Osteocyte (in vitro differentiated cells): ENCODE data around the gene MED16. TPM values are rescaled to one million over a fixed set of nuclear protein-coding genes. Genes with fewer than 3 reads are reported as not detected.

Source experiments
- DNase-seq: peaks from one replicate; pipeline ENCODE4 v3.0.0; 2021; ENCODE audit warnings: mixed read lengths; ENCODE audit not compliant: unreplicated experiment; ENCODE audit errors: extremely low spot score
- H3K27ac Mint-ChIP-seq: one replicate; pipeline ENCODE4 v1.8.0; 2021; ENCODE audit warnings: mild to moderate bottlenecking, mixed read lengths; ENCODE audit not compliant: unreplicated experiment
- H3K27me3 Mint-ChIP-seq: one replicate; pipeline ENCODE4 v1.8.0; 2021; ENCODE audit warnings: mixed read lengths; ENCODE audit not compliant: unreplicated experiment
- H3K36me3 Mint-ChIP-seq: one replicate; pipeline ENCODE4 v1.8.0; 2021; ENCODE audit warnings: mixed read lengths; ENCODE audit not compliant: unreplicated experiment
- H3K4me1 Mint-ChIP-seq: one replicate; pipeline ENCODE4 v1.8.0; 2021; ENCODE audit warnings: mixed read lengths; ENCODE audit not compliant: unreplicated experiment
- H3K4me3 Mint-ChIP-seq: one replicate; pipeline ENCODE4 v1.8.0; 2021; ENCODE audit warnings: mild to moderate bottlenecking, moderate library complexity, mixed read lengths; ENCODE audit not compliant: unreplicated experiment
- H3K9me3 Mint-ChIP-seq: one replicate; pipeline ENCODE4 v1.8.0; 2021; ENCODE audit warnings: mixed read lengths; ENCODE audit not compliant: unreplicated experiment
- total RNA-seq: library from RNA; stranded (reverse); gene quantifications from 2 replicates; pipeline ENCODE4 v1.2.1, GENCODE V29; 2021
- TF ChIP-seq, protein P1 (sequence below): fragments of 200-600 bp; sonication (generic); IDR thresholded peaks from 2 replicates; pipeline ENCODE4 v1.5.0; 2021; ENCODE audit warnings: antibody characterized with exemption, mild to moderate bottlenecking, moderate library complexity

Gene MED16
- total RNA-seq, 1 donor from 2014 or later, result 72.3 TPM

DNA sequence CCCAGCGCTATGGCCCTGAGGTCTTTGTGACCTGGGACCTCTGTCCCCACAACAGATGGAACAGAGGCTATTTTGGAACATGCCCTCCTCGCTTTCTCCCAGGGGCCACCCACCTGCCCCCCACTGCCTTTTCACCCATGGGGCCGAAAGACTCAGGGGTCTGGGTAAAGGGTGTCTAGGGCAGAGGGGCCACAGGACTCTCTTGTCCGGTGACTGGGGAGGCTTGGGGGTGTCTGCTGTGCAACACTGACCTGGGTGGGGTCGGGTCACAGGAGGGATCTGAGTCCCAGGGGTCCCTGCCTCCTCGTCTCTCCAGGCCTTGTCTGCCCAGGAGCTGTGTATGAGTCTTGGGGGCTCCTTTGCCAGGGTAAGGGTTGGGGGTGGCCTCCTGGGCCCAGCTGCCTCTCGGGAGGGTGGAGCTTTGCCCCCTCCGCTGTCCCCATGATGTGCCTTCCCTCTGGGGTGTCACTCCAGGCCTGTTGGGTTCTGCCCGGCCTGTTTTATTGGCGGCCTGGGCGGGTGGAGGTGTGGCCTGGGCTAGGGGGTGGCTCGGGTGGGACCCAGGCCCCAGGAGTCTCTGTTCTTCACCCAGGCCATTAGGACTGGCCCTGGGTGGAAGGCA is 34.9 kb upstream of the MED16 start:
- Mint-ChIP-seq H3K9me3 (no peaks in the 10 kb centered on the region), H3K27ac (no peak overlapping the region), H3K27me3 (no peaks in the 10 kb centered on the region), H3K4me3 (peak overlapping the region; percentile 81), H3K36me3 (peaks cover 7% of the 10 kb centered on the region), H3K4me1 (peaks cover 22% of the 10 kb centered on the region)
- TF ChIP-seq, protein P1, sequence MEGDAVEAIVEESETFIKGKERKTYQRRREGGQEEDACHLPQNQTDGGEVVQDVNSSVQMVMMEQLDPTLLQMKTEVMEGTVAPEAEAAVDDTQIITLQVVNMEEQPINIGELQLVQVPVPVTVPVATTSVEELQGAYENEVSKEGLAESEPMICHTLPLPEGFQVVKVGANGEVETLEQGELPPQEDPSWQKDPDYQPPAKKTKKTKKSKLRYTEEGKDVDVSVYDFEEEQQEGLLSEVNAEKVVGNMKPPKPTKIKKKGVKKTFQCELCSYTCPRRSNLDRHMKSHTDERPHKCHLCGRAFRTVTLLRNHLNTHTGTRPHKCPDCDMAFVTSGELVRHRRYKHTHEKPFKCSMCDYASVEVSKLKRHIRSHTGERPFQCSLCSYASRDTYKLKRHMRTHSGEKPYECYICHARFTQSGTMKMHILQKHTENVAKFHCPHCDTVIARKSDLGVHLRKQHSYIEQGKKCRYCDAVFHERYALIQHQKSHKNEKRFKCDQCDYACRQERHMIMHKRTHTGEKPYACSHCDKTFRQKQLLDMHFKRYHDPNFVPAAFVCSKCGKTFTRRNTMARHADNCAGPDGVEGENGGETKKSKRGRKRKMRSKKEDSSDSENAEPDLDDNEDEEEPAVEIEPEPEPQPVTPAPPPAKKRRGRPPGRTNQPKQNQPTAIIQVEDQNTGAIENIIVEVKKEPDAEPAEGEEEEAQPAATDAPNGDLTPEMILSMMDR, result no peak
- no peak for DNase-seq

DNA sequence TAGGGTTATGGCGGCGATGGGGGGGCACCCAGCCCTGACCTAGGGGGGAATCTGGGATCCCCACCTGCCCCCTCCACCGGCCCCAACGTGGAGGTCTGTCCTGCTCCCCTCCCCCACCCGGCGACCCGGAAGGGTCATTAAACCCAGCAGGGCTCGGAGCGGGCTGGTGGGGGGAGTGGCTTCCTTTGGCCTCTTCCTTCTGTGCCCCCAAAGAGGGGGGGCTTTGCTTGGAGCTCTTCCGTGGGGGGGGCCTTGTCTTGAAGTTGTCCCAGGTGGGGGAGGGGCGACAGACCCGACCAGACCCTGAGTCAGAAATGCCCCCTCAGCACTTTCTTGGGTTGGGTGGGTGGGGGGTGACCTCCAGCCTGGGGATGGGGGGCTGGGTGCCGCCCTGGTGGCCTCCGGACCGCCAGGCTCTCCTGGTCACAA is 34.4 kb upstream of the MED16 start:
- H3K27ac Mint-ChIP-seq, result no peak overlapping the region

GRCh38 chr19:926589-927350 is 33.8 kb upstream of the MED16 start:
- H3K4me3 Mint-ChIP-seq, result peak overlapping the region; percentile 81
- H3K4me1 Mint-ChIP-seq, result peaks cover 16% of the 10 kb centered on the region
- H3K27me3 Mint-ChIP-seq, result no peaks in the 10 kb centered on the region
- H3K27ac Mint-ChIP-seq, result no peak overlapping the region
- TF ChIP-seq, protein P1, result no peak
- no peaks in the 10 kb centered on the region for H3K9me3 Mint-ChIP-seq
- peaks cover 5% of the 10 kb centered on the region for H3K36me3 Mint-ChIP-seq
- no peak for DNase-seq

More for the DNA sequence above, 34.4 kb upstream of the MED16 start:
- Mint-ChIP-seq H3K27me3 (no peaks in the 10 kb centered on the region), H3K4me3 (peak overlapping the region; percentile 81), H3K9me3 (no peaks in the 10 kb centered on the region), H3K36me3 (peaks cover 7% of the 10 kb centered on the region), H3K4me1 (peaks cover 18% of the 10 kb centered on the region)
- TF ChIP-seq, protein P1, result no peak
- no peak for DNase-seq

DNA sequence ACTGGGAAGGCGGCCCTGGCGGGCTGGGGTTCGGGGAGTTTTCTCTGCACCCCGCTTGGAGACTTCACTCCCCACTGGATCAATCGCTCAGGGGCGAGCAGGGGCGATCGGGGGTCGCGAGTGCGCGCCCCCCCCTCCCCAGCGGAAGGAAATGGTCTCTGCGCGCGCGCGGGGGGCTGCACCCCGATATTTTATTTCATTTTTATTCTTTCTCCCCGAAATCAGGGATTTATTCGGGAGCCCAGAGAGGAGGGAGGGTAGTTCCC is 33.3 kb upstream of the MED16 start:
- Mint-ChIP-seq H3K4me1 (peaks cover 17% of the 10 kb centered on the region), H3K4me3 (peak overlapping the region; percentile 81), H3K27ac (no peak overlapping the region), H3K27me3 (peaks cover 3% of the 10 kb centered on the region), H3K9me3 (no peaks in the 10 kb centered on the region), H3K36me3 (peaks cover 5% of the 10 kb centered on the region)
- TF ChIP-seq, protein P1, result no peak
- DNase-seq, result no peak

DNA sequence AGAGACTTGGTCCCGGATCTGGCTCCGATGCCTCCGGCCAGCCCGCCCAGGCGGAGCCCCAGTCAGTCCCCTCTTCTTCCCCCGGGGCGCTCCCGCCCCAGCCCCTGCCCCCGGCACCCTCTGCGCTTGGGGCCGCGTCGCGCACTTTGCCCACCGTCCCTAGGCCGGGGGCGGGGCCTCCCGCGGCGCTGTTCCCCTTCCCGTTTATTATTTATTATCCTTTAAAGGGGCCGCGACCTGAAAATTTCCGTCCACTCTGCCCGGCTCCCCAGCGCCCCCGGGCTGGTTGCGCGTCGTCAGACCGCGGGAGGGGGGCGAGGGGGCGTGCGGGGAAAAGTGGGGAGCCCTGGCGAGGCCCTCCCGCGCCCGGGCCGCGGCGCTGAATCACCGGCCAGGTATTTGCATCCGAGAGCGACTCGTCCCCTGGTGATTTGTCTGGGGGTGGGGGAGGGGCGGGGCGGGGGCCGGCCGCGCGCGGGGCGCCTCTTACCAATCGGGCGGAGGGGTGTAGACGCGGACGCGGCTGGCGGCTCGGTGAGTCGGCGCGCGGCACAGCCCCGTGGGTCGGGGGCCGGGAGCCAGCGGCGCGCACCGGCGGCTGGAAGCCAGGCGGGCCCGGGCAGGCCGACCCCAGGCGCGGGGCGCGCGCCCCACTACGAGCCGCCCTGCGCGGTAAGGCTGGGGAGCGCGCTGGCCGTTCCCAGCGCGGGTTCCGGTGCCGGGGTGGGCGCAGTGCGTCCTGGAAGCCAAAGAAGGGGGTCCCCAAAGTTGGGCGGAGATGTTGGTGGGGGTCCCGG is 32.7 kb upstream of the MED16 start, which contains the start of gene ARID3A:
TSS of gene ARID3A (plus strand) at position 510 of the 797 bp plus-strand sequence. CDS start 3,494 bp downstream, outside the sequence.
- Mint-ChIP-seq H3K9me3 (no peaks in the 10 kb centered on the region), H3K36me3 (peaks cover 2% of the 10 kb centered on the region), H3K4me1 (peaks cover 16% of the 10 kb centered on the region), H3K4me3 (peak within 1 kb of the TSS; percentile 81), H3K27ac (no peak within 1 kb of the TSS), H3K27me3 (peaks cover 6% of the 10 kb centered on the region)
- TF ChIP-seq, protein P1, result no peak
- DNase-seq, result no peak
